HepG2 (cell line): Measurements from ENCODE around the gene MYH9. TPM values are rescaled to one million over a fixed set of nuclear protein-coding genes. Genes with fewer than 3 reads are reported as not detected.

Experiments
- CC2D1A ChIP-seq: sonication (generic); formaldehyde crosslinking; IDR thresholded peaks from 2 replicates; pipeline ENCODE4 v1.8.1; 2023; ENCODE audit warnings: mild to moderate bottlenecking, missing genetic modification reagents
- HNRNPLL ChIP-seq: fragments of 200-400 bp; formaldehyde crosslinking; IDR thresholded peaks from 2 replicates; pipeline ENCODE4 v1.6.1; 2017; ENCODE audit warnings: mild to moderate bottlenecking, low read depth, low read length; ENCODE audit not compliant: poor library complexity, severe bottlenecking
- IRF9 ChIP-seq: sonication (generic); formaldehyde crosslinking; IDR thresholded peaks from 2 replicates; pipeline ENCODE4 v1.8.0; 2022; ENCODE audit warnings: missing genetic modification reagents, mild to moderate bottlenecking, borderline replicate concordance
- KDM2A ChIP-seq: sonication (generic); formaldehyde crosslinking; IDR thresholded peaks from 2 replicates; pipeline ENCODE4 v1.4.0; 2020; ENCODE audit warnings: low read depth, missing genetic modification reagents, borderline replicate concordance
- KIAA2018 ChIP-seq: sonication (generic); formaldehyde crosslinking; IDR thresholded peaks from 2 replicates; pipeline ENCODE4 v1.5.0; 2020; ENCODE audit warnings: mild to moderate bottlenecking, missing genetic modification reagents, borderline replicate concordance
- PREB ChIP-seq: sonication (generic); formaldehyde crosslinking; IDR thresholded peaks from 2 replicates; pipeline ENCODE4 v1.4.0; 2020; ENCODE audit warnings: missing genetic modification reagents
- RFX3 ChIP-seq: IDR thresholded peaks from 2 replicates; pipeline ENCODE4 v1.6.1; 2016; ENCODE audit warnings: missing biosample characterization, missing genetic modification reagents
- SP2 ChIP-seq: sonication (generic); formaldehyde crosslinking; IDR thresholded peaks from 2 replicates; pipeline ENCODE4 v1.5.1; 2020; ENCODE audit warnings: mild to moderate bottlenecking, missing genetic modification reagents
- ZBTB1 ChIP-seq: sonication (generic); formaldehyde crosslinking; IDR thresholded peaks from 2 replicates; pipeline ENCODE4 v1.4.0; 2020; ENCODE audit warnings: missing genetic modification reagents, borderline replicate concordance
- ZC3H4 ChIP-seq: sonication (generic); formaldehyde crosslinking; IDR thresholded peaks from 2 replicates; pipeline ENCODE4 v1.4.0; 2020; ENCODE audit warnings: missing genetic modification reagents, borderline replicate concordance
- ZFP37 ChIP-seq: sonication (generic); formaldehyde crosslinking; IDR thresholded peaks from 2 replicates; pipeline ENCODE4 v1.4.0; 2020; ENCODE audit warnings: missing genetic modification reagents, borderline replicate concordance
- ZNF317 ChIP-seq: sonication (generic); formaldehyde crosslinking; IDR thresholded peaks from 2 replicates; pipeline ENCODE4 v1.5.0; 2020; ENCODE audit warnings: mild to moderate bottlenecking, missing genetic modification reagents
- ZNF431 ChIP-seq: sonication (generic); formaldehyde crosslinking; IDR thresholded peaks from 2 replicates; pipeline ENCODE4 v1.9.0; 2022; ENCODE audit warnings: missing genetic modification reagents, low read depth, mild to moderate bottlenecking, borderline replicate concordance
- ZNF512B ChIP-seq: sonication (generic); formaldehyde crosslinking; IDR thresholded peaks from 2 replicates; pipeline ENCODE4 v1.5.1; 2020; ENCODE audit warnings: missing genetic modification reagents, mild to moderate bottlenecking, borderline replicate concordance
- ZSCAN30 ChIP-seq: sonication (generic); formaldehyde crosslinking; IDR thresholded peaks from 2 replicates; pipeline ENCODE4 v1.5.0; 2020; ENCODE audit warnings: mild to moderate bottlenecking, missing genetic modification reagents
- polyA plus RNA-seq, 8 experiments: library from polyadenylated mRNA; depleted of rRNA in 3 of 8; stranded (reverse) in 7 of 8; unstranded in 1 of 8; fragments of >200 nt; fragmentation: Illumina TruSeq in 4 of 8; extraction: Trizol in 4 of 8; gene quantifications; 2 replicates each; pipeline versions ENCODE4 v1.2.1 to v1.2.3, GENCODE V29; 2011 to 2016; ENCODE audit warnings: low read depth in 4 of 8, missing spikeins in 1 of 8, mixed read lengths in 1 of 8; ENCODE audit not compliant: insufficient read depth in 1 of 8
- total RNA-seq, 5 experiments: library from RNA; depleted of rRNA; stranded (reverse); fragments of >200 nt; fragmentation: Illumina TruSeq; extraction: Trizol; gene quantifications; 2 replicates each; pipeline ENCODE4 v1.2.3, GENCODE V29; 2016; ENCODE audit warnings: low read depth in 1 of 5

The MYH9 gene
- total and polyA plus RNA-seq, 2 of the 13 experiments (the other 11 are each of a cell fraction or from before 2014, with no cell fraction given): 50.7 to 98.5 TPM

GRCh38 chr22:36364255-36365019 is 23.3 kb downstream of the MYH9 start (continued):
- TF ChIP-seq ZNF512B (CRISPR knock-in tag): no peak
- no peak for TF ChIP-seq ZNF431
- no peak for TF ChIP-seq PREB (CRISPR knock-in tag)
- TF ChIP-seq RFX3 (CRISPR knock-in tag): no peak
- TF ChIP-seq CC2D1A (CRISPR knock-in tag): no peak
- TF ChIP-seq SP2 (CRISPR knock-in tag): no peak
- no peak for TF ChIP-seq ZC3H4 (CRISPR knock-in tag)
- no peak for TF ChIP-seq ZNF317 (CRISPR knock-in tag)
- TF ChIP-seq KIAA2018 (CRISPR knock-in tag): no peak
- TF ChIP-seq HNRNPLL: no peak
- TF ChIP-seq IRF9 (CRISPR knock-in tag): no peak
- TF ChIP-seq KDM2A: no peak
- TF ChIP-seq ZFP37 (CRISPR knock-in tag): no peak
- TF ChIP-seq ZBTB1 (CRISPR knock-in tag): no peak
- no peak for TF ChIP-seq ZSCAN30
